Type B pancreatic cell (in vitro differentiated cells): ENCODE data around the gene TNRC6C. TPM values are rescaled to one million over a fixed set of nuclear protein-coding genes. Genes with fewer than 3 reads are reported as not detected.

ENCODE experiments used
- DNase-seq: peaks from one replicate; pipeline ENCODE4 v3.0.0; 2021; ENCODE audit warnings: mixed read lengths; ENCODE audit not compliant: unreplicated experiment; ENCODE audit errors: extremely low spot score
- H3K27ac Mint-ChIP-seq: 2 replicates; pipeline ENCODE4 v1.8.0; 2021; ENCODE audit warnings: mild to moderate bottlenecking, mixed read lengths
- H3K27me3 Mint-ChIP-seq: 2 replicates; pipeline ENCODE4 v1.8.0; 2021; ENCODE audit warnings: mixed read lengths
- H3K36me3 Mint-ChIP-seq: 2 replicates; pipeline ENCODE4 v1.8.0; 2021; ENCODE audit warnings: mixed read lengths
- H3K4me1 Mint-ChIP-seq: one replicate; pipeline ENCODE4 v1.8.0; 2021; ENCODE audit warnings: mixed read lengths; ENCODE audit not compliant: unreplicated experiment
- H3K4me3 Mint-ChIP-seq: 2 replicates; pipeline ENCODE4 v1.8.0; 2021; ENCODE audit warnings: mild to moderate bottlenecking, mixed read lengths
- H3K9me3 Mint-ChIP-seq: 2 replicates; pipeline ENCODE4 v1.8.0; 2021; ENCODE audit warnings: mixed read lengths
- CTCF ChIP-seq: fragments of 200-600 bp; sonication (generic); conservative IDR thresholded peaks from 2 replicates; pipeline ENCODE4 v1.5.0; 2021; ENCODE audit warnings: antibody characterized with exemption, mild to moderate bottlenecking
- total RNA-seq: library from RNA; stranded (reverse); gene quantifications from 2 replicates; pipeline ENCODE4 v1.2.1, GENCODE V29; 2021; ENCODE audit warnings: low replicate concordance

Gene TNRC6C
- total RNA-seq, 1 donor from 2014 or later, result 36.7 TPM

- Mint-ChIP-seq H3K36me3 (no peaks in the 10 kb centered on the region), H3K4me1 (peaks cover 23% of the 10 kb centered on the region), H3K4me3 (peak overlapping the region; percentile 33), H3K9me3 (peaks cover 9% of the 10 kb centered on the region), H3K27me3 (peaks cover 56% of the 10 kb centered on the region), H3K27ac (peak overlapping the region; percentile 3)
- no peak for DNase-seq
- no peak for TF ChIP-seq CTCF
Measured at GRCh38 chr17:77916264-77916663, 42.2 kb upstream of the TNRC6C start.

GRCh38 chr17:77916703-77917481 is 41.6 kb upstream of the TNRC6C start:
- Mint-ChIP-seq H3K27ac (no peak overlapping the region), H3K27me3 (peaks cover 50% of the 10 kb centered on the region), H3K36me3 (no peaks in the 10 kb centered on the region), H3K9me3 (peaks cover 9% of the 10 kb centered on the region), H3K4me3 (no peak overlapping the region), H3K4me1 (peaks cover 23% of the 10 kb centered on the region)
- TF ChIP-seq CTCF, result no peak
- DNase-seq, result no peak

- Mint-ChIP-seq H3K27ac (no peak overlapping the region), H3K4me3 (no peak overlapping the region), H3K4me1 (peaks cover 21% of the 10 kb centered on the region), H3K9me3 (peaks cover 9% of the 10 kb centered on the region), H3K36me3 (no peaks in the 10 kb centered on the region), H3K27me3 (peaks cover 51% of the 10 kb centered on the region)
- no peak for TF ChIP-seq CTCF
- no peak for DNase-seq
Measured at GRCh38 chr17:77919276-77919675, 39.2 kb upstream of the TNRC6C start.

- Mint-ChIP-seq H3K27me3 (peaks cover 37% of the 10 kb centered on the region), H3K36me3 (no peaks in the 10 kb centered on the region), H3K4me3 (no peak overlapping the region), H3K9me3 (peaks cover 9% of the 10 kb centered on the region), H3K27ac (no peak overlapping the region), H3K4me1 (peaks cover 6% of the 10 kb centered on the region)
- TF ChIP-seq CTCF, result no peak
- no peak for DNase-seq
Measured at GRCh38 chr17:77923135-77923534, 35.4 kb upstream of the TNRC6C start.

- H3K9me3 Mint-ChIP-seq, result peaks cover 8% of the 10 kb centered on the region
- no peak for TF ChIP-seq CTCF
- DNase-seq, result no peak
- H3K36me3 Mint-ChIP-seq, result no peaks in the 10 kb centered on the region
- no peak overlapping the region for H3K4me3 Mint-ChIP-seq
- H3K4me1 Mint-ChIP-seq, result peaks cover 8% of the 10 kb centered on the region
- H3K27ac Mint-ChIP-seq, result no peak overlapping the region
- peaks cover 35% of the 10 kb centered on the region for H3K27me3 Mint-ChIP-seq
Measured at GRCh38 chr17:77923776-77924513, 34.6 kb upstream of the TNRC6C start.
